Endothelial cell of umbilical vein (primary cell): ENCODE measurements around the gene SIX4. TPM values are rescaled to one million over a fixed set of nuclear protein-coding genes. Genes with fewer than 3 reads are reported as not detected.

ENCODE experiments used
- BruUV-seq: library from RNA; stranded (reverse); fragments of 400-500 nt; replicated peaks from 2 replicates; lab custom pipeline; 2021; lab: Mats Ljungman, UMichigan
- CTCF ChIA-PET: fragments of 300-600, 350-600 bp; sonication (Branson Sonifier 250); formaldehyde crosslinking; loops from one replicate; lab custom pipeline; 2021; ENCODE audit warnings: antibody characterized with exemption, inconsistent platforms; lab: Charles Lee
- POLR2A ChIA-PET: fragments of 300-600, 350-600 bp; sonication (Branson Sonifier 250); formaldehyde crosslinking; loops from one replicate; lab custom pipeline; 2021; ENCODE audit warnings: antibody characterized with exemption, inconsistent platforms; lab: Charles Lee
- DNase-seq: peaks from one replicate; pipeline ENCODE4 v3.0.0-alpha.2; 2011; ENCODE audit warnings: low read depth, low spot score
- FAIRE-seq: peaks from 2 replicates; lab custom pipeline; 2011; peaks lifted over from hg19 to GRCh38; lab: Jason Lieb, UNC
- H2AFZ ChIP-seq: 2 replicates; pipeline ENCODE4 v1.6.0; 2012; ENCODE audit warnings: low read depth, low read length, control low read depth, inconsistent platforms
- H3K27ac ChIP-seq: 2 replicates; pipeline ENCODE4 v1.5.1; 2011; ENCODE audit warnings: low read depth, mild to moderate bottlenecking, control low read depth, low read length, moderate library complexity; ENCODE audit not compliant: insufficient read depth
- H3K27me3 ChIP-seq, 2 experiments: 2 replicates each; pipeline versions ENCODE4 v1.6.0 to v1.6.1; 2011; ENCODE audit warnings: low read length in 2 of 2, mixed read lengths in 1 of 2; ENCODE audit not compliant: control insufficient read depth in 2 of 2, insufficient read depth in 2 of 2
- H3K36me3 ChIP-seq, 2 experiments: 2 replicates in 1 of 2; 3 replicates in 1 of 2; pipeline ENCODE4 v1.5.1; 2011; ENCODE audit warnings: low read length in 2 of 2, mild to moderate bottlenecking in 1 of 2, moderate library complexity in 1 of 2; ENCODE audit not compliant: control insufficient read depth in 2 of 2, insufficient read depth in 2 of 2; ENCODE audit errors: extremely low read depth in 1 of 2
- H3K4me1 ChIP-seq: 3 replicates; pipeline ENCODE4 v1.5.1; 2011; ENCODE audit warnings: mild to moderate bottlenecking, low read length; ENCODE audit not compliant: control insufficient read depth, insufficient read depth; ENCODE audit errors: extremely low read depth
- H3K4me2 ChIP-seq: 2 replicates; pipeline ENCODE4 v1.6.1; 2011; ENCODE audit warnings: low read length, control low read depth, mixed read lengths; ENCODE audit not compliant: insufficient read depth
- H3K4me3 ChIP-seq, 3 experiments: fragments of 200-600 bp in 1 of 3; sonication (generic), shearing (Covaris generic) in 1 of 3; replicated peaks in 1 of 3; 2 replicates each; pipeline ENCODE4 v1.5.1; 2011 to 2016; ENCODE audit warnings: control low read depth in 3 of 3, low read length in 3 of 3, mild to moderate bottlenecking in 2 of 3, inconsistent platforms in 1 of 3, low read depth in 1 of 3, moderate library complexity in 1 of 3; ENCODE audit not compliant: insufficient read depth in 1 of 3
- H3K79me2 ChIP-seq: 2 replicates; pipeline ENCODE4 v1.6.0; 2012; ENCODE audit warnings: low read length, inconsistent platforms; ENCODE audit not compliant: control insufficient read depth, insufficient read depth
- H3K9ac ChIP-seq: replicated peaks from 2 replicates; pipeline ENCODE3; 2011; ENCODE audit warnings: low read length, control low read depth; ENCODE audit not compliant: insufficient read depth; ENCODE audit errors: extremely low read depth
- H3K9me1 ChIP-seq: replicated peaks from 3 replicates; pipeline ENCODE4 v1.6.0; 2011; ENCODE audit warnings: mild to moderate bottlenecking, low read length; ENCODE audit not compliant: control insufficient read depth, insufficient read depth; ENCODE audit errors: extremely low read depth
- H3K9me3 ChIP-seq: replicated peaks from 2 replicates; pipeline ENCODE4 v1.5.1; 2012; ENCODE audit warnings: low read length, inconsistent platforms; ENCODE audit not compliant: control insufficient read depth, insufficient read depth
- H4K20me1 ChIP-seq: replicated peaks from 2 replicates; pipeline ENCODE3; 2011; ENCODE audit warnings: mild to moderate bottlenecking, low read length; ENCODE audit not compliant: control insufficient read depth, insufficient read depth; ENCODE audit errors: extremely low read depth
- CTCF ChIP-seq, 2 donors: IDR thresholded peaks; 1 replicate in 1 of 2; 2 replicates in 1 of 2; pipeline ENCODE4 v1.5.1; 2011; ENCODE audit warnings: low read length in 2 of 2, mild to moderate bottlenecking in 2 of 2, moderate library complexity in 2 of 2, control low read depth in 1 of 2, inconsistent platforms in 1 of 2, low read depth in 1 of 2; ENCODE audit not compliant: insufficient read depth in 1 of 2; ENCODE audit errors: extremely low read depth in 1 of 2
- EZH2 ChIP-seq: IDR thresholded peaks from 2 replicates; pipeline ENCODE4 v1.6.1; 2012; ENCODE audit warnings: borderline replicate concordance, low read depth, mild to moderate bottlenecking, moderate library complexity, low read length, inconsistent platforms; ENCODE audit not compliant: severe bottlenecking
- FOS ChIP-seq: IDR thresholded peaks from 2 replicates; pipeline ENCODE4 v1.6.1; 2011; ENCODE audit warnings: mild to moderate bottlenecking, low read length, moderate library complexity, borderline replicate concordance; ENCODE audit not compliant: insufficient read depth
- JUN ChIP-seq: IDR thresholded peaks from 2 replicates; pipeline ENCODE4 v1.6.1; 2011; ENCODE audit warnings: borderline replicate concordance, low read depth; ENCODE audit not compliant: insufficient read length, insufficient read depth
- MYC ChIP-seq: IDR thresholded peaks from one replicate; pipeline ENCODE4 v1.6.1; 2011; ENCODE audit warnings: mild to moderate bottlenecking, low read depth, low read length
- POLR2AphosphoS5 ChIP-seq: IDR thresholded peaks from 2 replicates; pipeline ENCODE4 v1.6.1; 2012; ENCODE audit warnings: low read depth, mild to moderate bottlenecking, control low read depth, low read length, moderate library complexity; ENCODE audit not compliant: insufficient read depth
- dilution Hi-C: fragments of 300-500 bp; cut with MboI; formaldehyde crosslinking; loops from one replicate; pipeline ENCODE4 v1.15.0; 2019; ENCODE audit warnings: low sequenced_read_pairs; ENCODE audit not compliant: extremely low pct_ligation_motif_present
- intact Hi-C: fragments of 100-400 bp; cut with micrococcal nuclease; formaldehyde crosslinking; loops from one replicate; pipeline ENCODE4 v1.10.0; 2022
- polyA plus RNA-seq, 4 experiments: library from polyadenylated mRNA; depleted of rRNA in 3 of 4; stranded (reverse) in 3 of 4; unstranded in 1 of 4; fragments of >200 nt; gene quantifications; 2 replicates each; pipeline versions ENCODE4 v1.2.1 to v1.2.3, GENCODE V29; 2011 to 2012; ENCODE audit warnings: missing spikeins in 1 of 4
- total RNA-seq: library from RNA; stranded (reverse); gene quantifications from 2 replicates; pipeline ENCODE4 v1.2.3, GENCODE V29; 2021

Gene SIX4
- total and polyA plus RNA-seq, 2 donors (not counting 3 experiments of a cell fraction or from before 2014, with no cell fraction given): 1.8 to 4.7 TPM

GRCh38 chr14:60736494-60736893 is 12.3 kb upstream of the SIX4 start:
- H3K9me3 ChIP-seq: no peaks in the 10 kb centered on the region
- peaks cover 50% of the 10 kb centered on the region for H3K79me2 ChIP-seq
- no peaks in the 10 kb centered on the region for H3K36me3 ChIP-seq
- peak overlapping the region in 1 of 3 experiments; percentile 75 for H3K4me3 ChIP-seq
- peak overlapping the region; percentile 67 for H3K9ac ChIP-seq
- H2AFZ ChIP-seq: no peak overlapping the region
- peaks cover 3 to 20% of the 10 kb centered on the region in 2 experiments for H3K27me3 ChIP-seq
- FAIRE-seq (peak; percentile 77), DNase-seq (peak; percentile 72)
- intact Hi-C loops: loop anchor here (5.0 kb wide), 2 partner anchors 451 to 516 kb away; no protein-coding TSS in a partner anchor
- no TSS peak for BruUV-seq
- H4K20me1 ChIP-seq: no peaks in the 10 kb centered on the region
- H3K27ac ChIP-seq: peak overlapping the region; percentile 59
- H3K4me1 ChIP-seq: peaks cover 16% of the 10 kb centered on the region
- dilution Hi-C loops: no loop called here
- POLR2A ChIA-PET: interaction anchor here (1.5 kb wide), 1 partner anchor 13 kb away, joined by 4 read pairs; the partner anchor contains the start of gene SIX4
- no peaks in the 10 kb centered on the region for H3K9me1 ChIP-seq
- CTCF ChIA-PET: interaction anchor here (0.8 to 2.7 kb wide), 8 partner anchors 9 to 518 kb away, joined by 3 to 14 read pairs (median 5); partner anchors contain the start of gene SIX4
- H3K4me2 ChIP-seq: peak overlapping the region; percentile 92
- TF ChIP-seq FOS (peak; percentile 47), JUN (no peak), EZH2 (no peak), CTCF (IDR thresholded peaks at IDR 0.05; ENCODE audit: extremely low read depth in 1 of 2, insufficient read depth in 1 of 2, low read depth in 1 of 2, low read length in 2 of 2) (no peak), MYC (no peak), POLR2AphosphoS5 (no peak)
